Measurements from ENCODE around the gene MMP24OS. TPM values are rescaled to one million over a fixed set of nuclear protein-coding genes. Genes with fewer than 3 reads are reported as not detected.

The MMP24OS gene
- total and polyA plus RNA-seq, 2 donors (not counting 1 experiment from before 2014, with no cell fraction given): 30.1 to 44.1 TPM

GRCh38 chr20:35300469-35301262 is 22.7 kb upstream of the MMP24OS start:
- TF ChIP-seq EZH2 (IDR thresholded peaks at IDR 0.05; ENCODE audit: low read length, missing control alignments) (no peak), CTCF (conservative IDR thresholded peaks at IDR 0.05 in 1 of 2, IDR thresholded peaks at IDR 0.05 in 1 of 2; ENCODE audit: low read depth in 1 of 2, low read length in 2 of 2) (no peak)

DNA sequence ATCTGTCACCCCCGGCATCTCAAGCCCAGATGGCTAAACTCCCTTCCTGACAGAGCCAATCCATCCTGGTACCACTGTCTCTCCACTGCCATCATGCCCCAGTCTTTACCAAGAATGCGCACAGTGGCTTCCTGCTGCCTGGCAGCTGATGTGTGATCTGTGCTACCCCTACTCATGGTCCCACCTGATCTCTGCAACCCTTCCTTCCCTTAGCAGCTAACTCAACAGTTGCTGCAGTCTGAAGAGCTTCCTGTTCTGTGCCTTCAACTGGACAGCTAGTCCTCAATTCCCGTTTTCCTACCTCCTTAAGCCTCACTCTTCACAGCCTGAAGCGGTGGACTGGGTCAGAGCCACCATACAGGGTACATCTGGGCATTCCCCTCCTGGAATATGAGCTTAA is 21.9 kb upstream of the MMP24OS start:
- Histone ChIP-seq H3K36me3 (ENCODE audit: control insufficient read depth, insufficient read depth, low read length) (no peaks in the 10 kb centered on the region), H3K79me2 (ENCODE audit: control insufficient read depth, insufficient read depth, low read length) (no peaks in the 10 kb centered on the region), H3K27me3 (ENCODE audit: control insufficient read depth, insufficient read depth, low read length) (no peaks in the 10 kb centered on the region), H3K4me2 (ENCODE audit: extremely low read depth, insufficient read depth, low read length) (no peak overlapping the region), H2AFZ (ENCODE audit: low read length) (no peak overlapping the region), H3K4me3 (replicated peaks in 1 of 4; ENCODE audit: control extremely low read depth in 1 of 4, insufficient read depth in 1 of 4, low read depth in 3 of 4, low read length in 4 of 4) (no peak overlapping the region), H3K9ac (ENCODE audit: insufficient read depth, low read length) (no peak overlapping the region), H3K27ac (ENCODE audit: insufficient read depth, low read length) (no peak overlapping the region), H3K4me1 (ENCODE audit: control insufficient read depth, extremely low read depth, insufficient read depth, low read length) (peaks cover 17% of the 10 kb centered on the region), H3K9me3 (ENCODE audit: control insufficient read depth, insufficient read depth, low read depth, low read length) (no peaks in the 10 kb centered on the region), H4K20me1 (ENCODE audit: control insufficient read depth, extremely low read depth, insufficient read depth, low read length) (no peaks in the 10 kb centered on the region)
- DNase-seq (ENCODE audit: low read depth in 2 of 2): no peak
- TF ChIP-seq CTCF (conservative IDR thresholded peaks at IDR 0.05 in 1 of 2, IDR thresholded peaks at IDR 0.05 in 1 of 2; ENCODE audit: low read depth in 1 of 2, low read length in 2 of 2) (no peak), EZH2 (IDR thresholded peaks at IDR 0.05; ENCODE audit: low read length, missing control alignments) (no peak)

More at GRCh38 chr20:35300469-35301262, 22.7 kb upstream of the MMP24OS start:
- Histone ChIP-seq H4K20me1 (ENCODE audit: control insufficient read depth, extremely low read depth, insufficient read depth, low read length) (no peaks in the 10 kb centered on the region), H3K4me2 (ENCODE audit: extremely low read depth, insufficient read depth, low read length) (no peak overlapping the region), H2AFZ (ENCODE audit: low read length) (no peak overlapping the region), H3K4me3 (replicated peaks in 1 of 4; ENCODE audit: control extremely low read depth in 1 of 4, insufficient read depth in 1 of 4, low read depth in 3 of 4, low read length in 4 of 4) (no peak overlapping the region), H3K4me1 (ENCODE audit: control insufficient read depth, extremely low read depth, insufficient read depth, low read length) (peaks cover 25% of the 10 kb centered on the region), H3K9me3 (ENCODE audit: control insufficient read depth, insufficient read depth, low read depth, low read length) (no peaks in the 10 kb centered on the region), H3K79me2 (ENCODE audit: control insufficient read depth, insufficient read depth, low read length) (no peaks in the 10 kb centered on the region), H3K9ac (ENCODE audit: insufficient read depth, low read length) (no peak overlapping the region), H3K36me3 (ENCODE audit: control insufficient read depth, insufficient read depth, low read length) (no peaks in the 10 kb centered on the region), H3K27ac (ENCODE audit: insufficient read depth, low read length) (no peak overlapping the region), H3K27me3 (ENCODE audit: control insufficient read depth, insufficient read depth, low read length) (no peaks in the 10 kb centered on the region)
- no peak for DNase-seq (ENCODE audit: low read depth in 2 of 2)

GRCh38 chr20:35298264-35298663 is 20.3 kb upstream of the MMP24OS start:
- DNase-seq (ENCODE audit: low read depth in 2 of 2): no peak
- TF ChIP-seq EZH2 (IDR thresholded peaks at IDR 0.05; ENCODE audit: low read length, missing control alignments) (no peak), CTCF (conservative IDR thresholded peaks at IDR 0.05 in 1 of 2, IDR thresholded peaks at IDR 0.05 in 1 of 2; ENCODE audit: low read depth in 1 of 2, low read length in 2 of 2) (no peak)
- Histone ChIP-seq H3K9ac (ENCODE audit: insufficient read depth, low read length) (no peak overlapping the region), H3K4me1 (ENCODE audit: control insufficient read depth, extremely low read depth, insufficient read depth, low read length) (peaks cover 9% of the 10 kb centered on the region), H2AFZ (ENCODE audit: low read length) (no peak overlapping the region), H3K27me3 (ENCODE audit: control insufficient read depth, insufficient read depth, low read length) (peaks cover 3% of the 10 kb centered on the region), H4K20me1 (ENCODE audit: control insufficient read depth, extremely low read depth, insufficient read depth, low read length) (no peaks in the 10 kb centered on the region), H3K9me3 (ENCODE audit: control insufficient read depth, insufficient read depth, low read depth, low read length) (no peaks in the 10 kb centered on the region), H3K4me2 (ENCODE audit: extremely low read depth, insufficient read depth, low read length) (no peak overlapping the region), H3K79me2 (ENCODE audit: control insufficient read depth, insufficient read depth, low read length) (no peaks in the 10 kb centered on the region), H3K4me3 (replicated peaks in 1 of 4; ENCODE audit: control extremely low read depth in 1 of 4, insufficient read depth in 1 of 4, low read depth in 3 of 4, low read length in 4 of 4) (no peak overlapping the region), H3K27ac (ENCODE audit: insufficient read depth, low read length) (no peak overlapping the region), H3K36me3 (ENCODE audit: control insufficient read depth, insufficient read depth, low read length) (no peaks in the 10 kb centered on the region)
